Measurements from ENCODE around the gene RABGAP1L.
"Not testable (repeated sequence)": the region's sequence is repeated elsewhere in the genome, so short reads cannot be mapped to it uniquely, and the experiment has no call there.

Gene RABGAP1L

DNA sequence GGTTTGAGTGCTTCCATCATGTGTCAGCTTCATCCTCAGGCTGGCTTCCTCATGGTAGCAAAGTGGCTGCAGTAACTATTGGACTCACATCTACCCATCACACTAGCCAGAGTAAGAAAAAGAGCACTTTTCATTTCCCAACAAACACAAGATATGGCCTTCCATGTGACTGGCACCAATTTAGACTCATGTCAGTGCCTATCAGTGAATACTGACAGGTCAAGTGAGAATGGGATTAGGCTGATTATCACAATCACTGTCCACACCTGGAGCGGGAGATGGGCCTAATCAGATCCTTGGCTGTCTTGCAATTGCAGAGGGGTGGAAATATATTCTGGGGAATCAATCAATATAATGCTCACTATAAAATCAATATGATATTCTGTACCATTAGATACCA lies 2.9 kb upstream of the RABGAP1L start:
- no peak for DNase-seq

DNA sequence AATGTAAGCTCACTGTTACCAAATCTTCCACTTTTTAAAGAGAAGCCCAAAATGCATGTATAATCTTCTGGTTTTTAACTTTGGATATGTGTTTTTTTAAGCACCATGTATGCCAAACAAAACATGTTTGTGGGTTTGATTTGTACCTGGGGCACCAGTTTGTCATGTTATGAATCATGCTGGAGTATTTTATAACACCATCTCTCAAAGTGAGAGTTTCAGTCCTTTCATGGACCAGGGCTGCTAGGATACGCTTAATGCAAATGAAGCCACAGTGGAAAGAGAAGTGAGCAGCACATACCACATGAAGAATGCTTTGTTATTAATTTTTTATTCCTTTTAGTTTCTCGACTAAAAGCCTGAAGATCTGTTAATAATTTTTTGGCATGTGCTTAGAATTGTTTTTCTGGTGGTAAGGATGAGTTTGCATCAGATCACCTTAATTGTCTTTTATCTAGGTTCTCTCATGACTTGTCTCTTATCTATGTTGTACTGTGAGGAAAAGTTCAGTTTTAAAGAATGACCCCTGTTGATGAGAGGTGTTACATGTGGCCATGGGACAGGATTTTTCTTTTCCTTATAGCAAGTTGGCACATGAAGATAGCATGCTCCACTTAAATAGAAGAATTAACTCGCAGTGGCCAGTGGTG lies 2.0 kb upstream of the RABGAP1L start:
- no peak for DNase-seq

DNA sequence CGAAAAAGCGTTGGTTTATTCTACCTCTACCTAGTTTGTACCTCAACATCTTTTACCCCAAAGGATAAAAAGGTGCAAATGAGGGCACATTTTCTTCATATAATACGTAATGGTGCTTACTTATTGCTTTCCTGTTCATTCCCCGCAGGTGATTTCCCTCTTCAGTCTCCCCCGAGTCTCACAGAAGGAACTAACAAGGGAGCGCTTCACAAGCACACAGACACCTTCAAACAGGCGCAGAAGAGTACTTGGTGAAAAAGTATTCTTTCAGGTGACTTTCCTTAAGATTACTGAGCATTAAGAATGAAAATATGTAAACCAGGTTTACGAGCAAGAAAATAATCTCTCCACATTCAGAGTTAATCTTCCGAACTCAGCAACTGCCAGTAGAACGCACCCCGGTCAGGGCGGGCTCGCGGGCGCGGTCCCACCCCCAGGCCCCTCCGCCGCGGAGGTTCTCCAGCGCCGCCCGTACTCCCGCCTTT lies 511 bp upstream of the RABGAP1L start:
- DNase-seq, result no peak

DNA sequence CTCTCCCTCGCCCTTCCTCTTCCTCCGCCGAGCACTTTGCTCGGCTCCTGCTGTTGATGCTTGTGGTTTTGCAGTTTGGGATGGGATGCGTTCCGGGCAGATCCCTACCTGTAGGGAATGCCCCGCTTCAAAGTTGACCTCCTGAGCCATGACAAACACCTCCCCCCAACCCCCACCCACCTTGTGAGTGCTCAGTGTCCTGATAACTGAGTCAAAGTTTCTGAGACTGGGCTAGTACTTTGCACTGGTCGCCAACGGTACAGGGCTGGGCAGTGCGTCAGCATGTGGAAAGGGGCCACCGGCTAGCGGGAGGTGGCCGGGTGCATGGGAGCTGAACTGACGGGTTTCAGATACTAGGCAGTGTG lies 771 bp downstream of the RABGAP1L start:
- no peak for DNase-seq

- DNase-seq, result no peak
Measured at GRCh38 chr1:174160603-174161002, 1.3 kb downstream of the RABGAP1L start.

- no peak for DNase-seq
Measured at GRCh38 chr1:174161813-174162212, 2.5 kb downstream of the RABGAP1L start.

DNA sequence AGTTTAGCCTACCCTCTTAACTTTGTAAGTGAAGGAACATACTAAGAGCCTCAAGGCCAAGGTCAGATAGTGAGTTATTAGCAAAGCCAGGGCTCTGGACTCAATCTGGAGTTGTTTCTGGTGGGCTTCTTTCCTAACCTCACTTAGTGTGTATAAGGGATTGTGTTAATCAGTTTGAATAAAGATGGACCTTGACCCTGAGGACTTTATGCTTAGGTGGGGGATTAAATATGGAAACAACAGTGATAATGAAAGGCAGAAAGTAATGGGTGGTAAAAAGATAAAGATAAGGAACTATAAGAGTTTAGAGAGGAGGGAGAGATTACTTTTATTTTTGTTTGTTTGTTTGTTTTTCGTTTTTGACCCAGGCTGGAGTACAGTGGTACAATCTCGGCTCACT lies 5.5 kb downstream of the RABGAP1L start:
- no peak for DNase-seq

- no peak for DNase-seq
Measured at GRCh38 chr1:174165471-174166137, 6.3 kb downstream of the RABGAP1L start.

DNA sequence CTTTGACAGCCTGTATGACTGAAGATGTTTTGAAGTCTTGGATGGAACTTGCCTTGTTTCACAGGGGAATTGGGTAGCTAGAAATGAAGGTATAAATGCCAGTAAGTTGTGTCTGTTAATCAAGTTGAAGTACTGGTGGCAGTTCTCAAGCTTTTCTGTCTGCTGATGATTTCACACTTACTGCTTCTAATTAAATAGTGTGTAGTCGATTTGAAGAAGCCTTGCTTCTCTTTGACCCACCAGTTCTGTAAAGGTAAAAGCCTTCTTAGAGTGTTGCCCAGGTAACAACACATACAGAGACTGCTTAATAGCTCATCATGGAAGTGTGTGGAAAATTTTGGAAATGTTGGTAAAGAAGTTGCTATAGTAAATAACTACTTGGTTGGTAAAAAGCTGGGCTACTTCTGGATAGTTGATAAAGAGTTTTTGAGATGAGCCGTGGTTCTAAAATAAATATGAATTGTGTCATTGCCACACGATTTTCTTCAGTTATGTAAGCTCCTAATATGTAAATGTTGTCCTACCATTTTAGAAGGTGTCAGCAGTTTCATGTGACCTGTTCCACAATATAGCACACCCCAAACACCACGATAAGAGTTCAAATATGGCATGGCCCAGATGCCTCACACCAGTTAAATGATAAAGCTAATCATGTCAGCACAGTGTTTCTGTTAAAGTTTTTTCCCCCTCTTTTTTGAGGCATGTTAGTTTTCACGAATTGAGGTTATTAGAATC lies 7.4 kb downstream of the RABGAP1L start:
- DNase-seq, result no peak

- DNase-seq, result no peak
Measured at GRCh38 chr1:174167265-174167803, 8.0 kb downstream of the RABGAP1L start.

GRCh38 chr1:174169342-174169741 lies 10.0 kb downstream of the RABGAP1L start:
- DNase-seq, result no peak

GRCh38 chr1:174171073-174171472 lies 11.8 kb downstream of the RABGAP1L start:
- DNase-seq, result no peak

DNA sequence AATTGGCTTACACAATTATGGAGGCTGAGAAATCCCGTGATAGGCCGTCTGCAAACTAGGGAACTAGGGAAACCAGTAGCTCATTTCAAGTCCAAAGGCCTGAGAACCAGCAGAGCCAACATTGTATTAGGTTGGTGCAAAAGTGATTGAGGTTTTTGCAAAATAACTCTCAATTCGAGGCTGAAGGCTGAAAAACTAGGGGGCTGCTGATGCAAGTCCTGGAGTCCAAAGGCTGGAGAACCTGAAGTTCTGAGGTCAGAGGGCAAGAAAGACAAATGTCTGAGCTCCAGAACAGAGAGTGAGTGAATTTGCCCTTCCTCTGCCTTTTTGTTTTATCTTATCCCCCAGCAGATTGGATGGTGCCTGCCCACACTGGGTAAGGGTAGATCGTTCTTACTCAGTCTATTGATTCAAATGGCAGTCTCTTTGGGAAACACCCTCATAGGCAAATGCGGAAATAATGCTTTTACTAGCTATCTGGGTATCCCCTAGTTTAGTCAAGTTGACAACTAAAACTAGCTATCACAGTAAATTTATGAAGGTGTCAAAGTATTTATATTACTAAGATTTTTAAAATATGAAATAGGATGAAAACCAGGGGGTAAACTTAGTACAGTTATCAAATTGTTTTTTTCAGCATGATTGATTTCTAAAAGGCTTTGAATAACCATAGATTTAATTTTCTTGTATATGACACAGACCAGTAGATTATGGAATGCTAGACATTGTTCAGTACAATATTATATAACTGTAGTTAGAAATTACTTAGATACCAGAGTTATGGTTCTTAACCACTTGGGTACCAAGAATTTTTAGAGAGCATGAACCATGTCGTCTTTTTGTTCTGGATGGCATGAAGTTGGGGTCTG lies 15.4 kb downstream of the RABGAP1L start:
- no peak for DNase-seq

DNA sequence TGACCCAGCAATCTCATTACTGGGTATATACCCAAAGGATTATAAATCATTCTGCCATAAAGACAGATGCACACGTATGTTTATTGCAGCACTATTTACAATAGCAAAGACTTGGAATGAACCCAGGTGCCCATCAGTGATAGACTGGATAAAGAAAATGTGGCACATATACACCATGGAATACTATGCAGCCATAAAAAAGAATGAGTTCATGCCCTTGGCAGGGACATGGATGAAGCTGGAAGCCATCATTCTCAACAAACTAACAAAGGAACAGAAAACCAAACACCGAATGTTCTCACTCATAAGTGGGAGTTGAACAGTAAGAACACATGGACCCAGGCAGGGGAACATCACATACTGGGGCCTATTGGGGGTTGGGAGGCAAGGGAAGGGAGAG lies 19.1 kb downstream of the RABGAP1L start:
- not testable (repeated sequence) for DNase-seq

DNA sequence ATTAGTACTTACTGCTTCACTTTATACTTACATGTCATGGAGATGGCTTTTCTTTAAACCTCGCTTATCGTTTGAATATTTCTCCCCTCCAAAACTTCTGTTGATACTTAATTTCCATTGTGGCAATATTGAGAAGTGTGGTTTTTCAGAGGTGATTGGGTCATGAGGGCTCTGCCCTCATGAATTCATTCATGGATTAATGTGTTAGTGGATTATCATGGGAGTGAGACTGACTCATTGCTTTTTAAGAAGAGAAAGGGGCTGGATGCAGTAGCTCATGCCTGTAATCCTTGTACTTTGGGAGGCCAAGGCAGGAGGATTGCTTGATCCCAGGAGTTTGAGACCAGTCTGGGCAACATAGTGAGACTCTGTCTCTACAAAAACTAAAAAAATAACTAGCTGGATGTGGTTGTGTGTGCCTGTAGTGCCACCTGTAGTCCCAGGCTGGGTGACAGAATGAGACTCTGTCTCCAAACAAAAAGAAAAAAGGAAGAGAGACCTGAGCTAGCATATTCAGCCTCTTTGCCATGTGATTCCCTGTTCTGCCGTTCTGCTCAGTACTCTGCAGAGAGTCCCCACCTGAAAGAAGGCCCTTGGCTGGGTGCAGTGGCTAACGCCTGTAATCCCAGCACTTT lies 30.2 kb downstream of the RABGAP1L start:
- no peak for DNase-seq

- no peak for DNase-seq
Measured at GRCh38 chr1:174190691-174191199, 31.4 kb downstream of the RABGAP1L start.

GRCh38 chr1:174191349-174191862 lies 32.1 kb downstream of the RABGAP1L start:
- DNase-seq, result no peak

DNA sequence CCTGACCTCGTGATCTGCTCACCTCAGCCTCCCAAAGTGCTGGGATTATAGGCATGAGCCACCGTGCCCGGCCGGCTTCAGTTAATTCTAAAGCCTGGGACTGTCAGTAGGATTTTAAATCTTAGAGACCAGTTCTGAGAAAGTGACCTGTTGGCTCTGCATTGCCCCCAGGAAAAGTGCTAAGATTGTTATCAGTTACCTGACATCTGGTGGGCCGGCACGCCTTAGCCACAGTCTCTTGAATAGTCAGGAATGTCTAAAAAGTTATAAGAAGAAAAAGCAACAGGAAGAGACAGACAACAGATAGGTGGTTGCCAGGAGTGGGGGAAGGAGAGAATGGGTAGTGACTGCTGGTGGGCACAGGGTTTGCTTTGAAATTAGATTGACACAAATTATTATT lies 35.1 kb downstream of the RABGAP1L start:
- DNase-seq, result no peak

DNA sequence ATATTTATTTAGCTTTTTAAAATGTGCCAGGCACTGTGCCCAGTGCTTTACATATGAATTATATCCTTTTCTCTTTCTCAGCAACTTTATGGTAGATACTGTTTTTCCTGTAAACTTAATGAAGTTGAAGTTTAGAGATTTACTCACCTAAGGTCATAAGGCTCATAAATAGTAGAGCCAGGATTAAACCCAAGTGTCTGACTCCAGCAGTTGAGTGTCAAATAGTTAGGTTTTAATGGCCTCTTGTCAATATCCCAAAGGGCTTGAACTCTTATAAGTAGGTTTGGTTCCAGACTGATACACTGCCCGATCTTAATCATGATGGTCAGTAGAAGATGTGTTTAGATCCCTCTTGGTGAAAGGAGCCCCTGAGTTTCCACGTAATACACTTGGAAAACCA lies 37.8 kb downstream of the RABGAP1L start:
- no peak for DNase-seq

GRCh38 chr1:174197547-174197946 lies 38.2 kb downstream of the RABGAP1L start:
- DNase-seq, result no peak

- DNase-seq, result no peak
Measured at GRCh38 chr1:174198202-174198601, 38.9 kb downstream of the RABGAP1L start.

GRCh38 chr1:174200746-174201145 lies 41.4 kb downstream of the RABGAP1L start:
- no peak for DNase-seq

Measured in CD4-positive, alpha-beta T cell treated with Interleukin-17A for 4 hours (primary cell).